ENCODE measurements around the gene C16orf96.

Gene C16orf96

DNA sequence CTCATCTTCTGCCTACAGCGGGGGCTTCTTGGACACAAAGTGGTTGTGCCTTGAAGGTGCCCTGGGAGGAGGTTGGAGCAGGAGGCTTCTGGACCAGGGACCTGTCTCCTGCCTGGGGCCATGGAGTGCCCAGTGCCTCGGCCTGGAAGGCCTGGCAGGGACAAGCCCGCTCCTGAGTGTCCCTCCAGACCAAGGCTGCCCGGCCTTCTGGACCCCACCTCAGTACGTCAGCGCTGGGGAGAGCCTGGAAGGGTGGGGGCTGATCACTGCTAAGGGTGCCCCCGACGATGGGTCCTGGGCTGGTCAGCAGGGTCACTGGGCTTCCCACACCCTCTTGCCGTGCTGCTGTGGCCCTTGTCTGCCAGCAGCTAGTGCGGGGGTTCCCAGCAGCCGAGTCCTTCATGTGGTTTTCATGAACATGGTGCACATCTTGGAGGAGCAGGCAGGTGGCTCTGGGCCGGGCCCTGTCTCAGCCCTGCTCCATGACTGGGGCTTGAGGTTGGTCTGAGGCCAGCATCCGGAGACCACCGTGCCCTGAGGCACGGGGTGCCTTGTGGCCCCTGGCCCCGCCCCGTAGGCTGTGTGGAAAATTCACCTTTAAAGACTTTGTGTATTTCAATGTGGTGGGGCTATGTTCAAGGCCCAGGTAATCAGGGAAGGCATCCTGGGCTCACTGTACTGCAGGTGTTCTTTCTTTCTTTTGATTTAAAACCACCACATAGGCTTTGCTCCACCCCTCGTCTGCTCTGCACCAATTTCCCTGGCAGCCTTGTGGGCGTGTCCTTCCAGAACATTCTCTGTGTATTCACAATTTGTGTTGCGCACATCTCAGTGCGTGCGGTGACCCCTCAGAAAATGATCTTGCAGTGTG is 90.9 kb downstream of the C16orf96 start:
- H3K27me3 ChIP-seq (ENCODE audit: control insufficient read depth in 1 of 2, insufficient read depth in 2 of 2, low read length in 2 of 2): no peaks in the 10 kb centered on the region
- no peak overlapping the region for H3K27ac ChIP-seq (ENCODE audit: low read depth, low read length)
- no peak overlapping the region for H3K4me3 ChIP-seq (ENCODE audit: low read depth in 1 of 2, low read length in 2 of 2)
- no peaks in the 10 kb centered on the region for H3K9me3 ChIP-seq (ENCODE audit: low read length)
- H3K4me1 ChIP-seq (ENCODE audit: insufficient read depth, low read length): no peaks in the 10 kb centered on the region
- peaks cover 26% of the 10 kb centered on the region for H3K36me3 ChIP-seq (ENCODE audit: insufficient read depth, low read length)
- H3K9ac ChIP-seq (ENCODE audit: low read length): no peak overlapping the region

GRCh38 chr16:4647644-4647980 is 91.5 kb downstream of the C16orf96 start:
- H3K9me3 ChIP-seq (ENCODE audit: low read length): no peaks in the 10 kb centered on the region
- no peaks in the 10 kb centered on the region for H3K4me1 ChIP-seq (ENCODE audit: insufficient read depth, low read length)
- H3K27ac ChIP-seq (ENCODE audit: low read depth, low read length): no peak overlapping the region
- H3K9ac ChIP-seq (ENCODE audit: low read length): no peak overlapping the region
- H3K27me3 ChIP-seq (ENCODE audit: control insufficient read depth in 1 of 2, insufficient read depth in 2 of 2, low read length in 2 of 2): no peaks in the 10 kb centered on the region
- H3K4me3 ChIP-seq (ENCODE audit: low read depth in 1 of 2, low read length in 2 of 2): no peak overlapping the region
- peaks cover 32% of the 10 kb centered on the region for H3K36me3 ChIP-seq (ENCODE audit: insufficient read depth, low read length)

DNA sequence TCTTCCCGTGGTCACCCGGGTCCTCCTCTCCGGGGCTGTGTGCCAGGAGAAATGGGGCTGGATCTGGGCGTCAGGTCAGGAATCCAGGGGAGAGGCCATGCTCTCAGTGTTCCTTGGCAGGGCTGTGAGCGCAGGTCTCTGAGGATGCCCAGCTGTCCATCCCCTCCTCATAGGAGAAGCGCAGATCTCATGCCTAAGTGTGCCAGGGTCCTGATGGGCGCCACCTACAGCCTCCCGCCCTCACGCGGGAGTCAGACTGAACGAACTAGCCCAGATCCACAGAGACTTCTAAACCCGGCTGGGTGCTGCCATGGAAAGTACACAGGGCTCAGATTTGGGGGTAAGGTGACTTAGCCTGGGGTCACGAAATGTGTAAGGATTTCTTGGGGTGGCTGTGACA is 92.8 kb downstream of the C16orf96 start:
- Histone ChIP-seq H3K4me1 (ENCODE audit: insufficient read depth, low read length) (no peaks in the 10 kb centered on the region), H3K4me3 (ENCODE audit: low read depth in 1 of 2, low read length in 2 of 2) (no peak overlapping the region), H3K27ac (ENCODE audit: low read depth, low read length) (no peak overlapping the region), H3K9me3 (ENCODE audit: low read length) (no peaks in the 10 kb centered on the region), H3K9ac (ENCODE audit: low read length) (no peak overlapping the region), H3K27me3 (ENCODE audit: control insufficient read depth in 1 of 2, insufficient read depth in 2 of 2, low read length in 2 of 2) (no peaks in the 10 kb centered on the region), H3K36me3 (ENCODE audit: insufficient read depth, low read length) (peaks cover 39% of the 10 kb centered on the region)

- no peaks in the 10 kb centered on the region for H3K9me3 ChIP-seq (ENCODE audit: low read length)
- H3K9ac ChIP-seq (ENCODE audit: low read length): no peak overlapping the region
- no peaks in the 10 kb centered on the region for H3K4me1 ChIP-seq (ENCODE audit: insufficient read depth, low read length)
- no peaks in the 10 kb centered on the region for H3K27me3 ChIP-seq (ENCODE audit: control insufficient read depth in 1 of 2, insufficient read depth in 2 of 2, low read length in 2 of 2)
- H3K36me3 ChIP-seq (ENCODE audit: insufficient read depth, low read length): peaks cover 48% of the 10 kb centered on the region
- H3K27ac ChIP-seq (ENCODE audit: low read depth, low read length): no peak overlapping the region
- no peak overlapping the region for H3K4me3 ChIP-seq (ENCODE audit: low read depth in 1 of 2, low read length in 2 of 2)
Observed at GRCh38 chr16:4649744-4650442, 93.8 kb downstream of the C16orf96 start.
